GF-D8 (cell line): ENCODE data around the gene CKS1B.

Source experiments
- DNase-seq: peaks from one replicate; lab custom pipeline; 2025; lab: John Stamatoyannopoulos, UW

Gene CKS1B

GRCh38 chr1:154987326-154987725, 12.8 kb downstream of the CKS1B start:
- DNase-seq, result no peak

- DNase-seq, result no peak
These were observed 13.8 kb downstream of the CKS1B start for GRCh38 chr1:154988058-154988954.

- no peak for DNase-seq
These were observed 14.8 kb downstream of the CKS1B start for GRCh38 chr1:154989195-154989860.

DNA sequence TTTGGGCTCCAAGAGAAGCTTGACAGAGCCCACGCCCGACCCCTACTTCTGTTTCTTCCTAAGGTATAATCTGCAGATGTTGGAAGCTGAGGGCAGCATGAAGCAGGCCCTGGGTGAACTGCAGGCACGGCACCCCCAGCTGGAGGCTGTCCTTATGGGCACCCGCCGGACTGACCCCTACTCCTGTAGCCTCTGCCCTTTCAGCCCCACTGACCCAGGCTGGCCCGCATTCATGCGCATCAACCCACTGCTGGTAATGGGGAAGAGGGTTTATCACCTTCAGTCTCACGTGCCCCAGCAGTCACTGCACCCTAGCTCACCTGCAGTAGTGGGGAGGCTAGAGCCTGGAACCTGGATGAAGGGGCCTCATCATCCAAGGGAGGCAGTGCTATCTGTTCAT, 15.8 kb downstream of the CKS1B start:
- no peak for DNase-seq

GRCh38 chr1:154992721-154993571, 18.5 kb downstream of the CKS1B start:
- no peak for DNase-seq

DNA sequence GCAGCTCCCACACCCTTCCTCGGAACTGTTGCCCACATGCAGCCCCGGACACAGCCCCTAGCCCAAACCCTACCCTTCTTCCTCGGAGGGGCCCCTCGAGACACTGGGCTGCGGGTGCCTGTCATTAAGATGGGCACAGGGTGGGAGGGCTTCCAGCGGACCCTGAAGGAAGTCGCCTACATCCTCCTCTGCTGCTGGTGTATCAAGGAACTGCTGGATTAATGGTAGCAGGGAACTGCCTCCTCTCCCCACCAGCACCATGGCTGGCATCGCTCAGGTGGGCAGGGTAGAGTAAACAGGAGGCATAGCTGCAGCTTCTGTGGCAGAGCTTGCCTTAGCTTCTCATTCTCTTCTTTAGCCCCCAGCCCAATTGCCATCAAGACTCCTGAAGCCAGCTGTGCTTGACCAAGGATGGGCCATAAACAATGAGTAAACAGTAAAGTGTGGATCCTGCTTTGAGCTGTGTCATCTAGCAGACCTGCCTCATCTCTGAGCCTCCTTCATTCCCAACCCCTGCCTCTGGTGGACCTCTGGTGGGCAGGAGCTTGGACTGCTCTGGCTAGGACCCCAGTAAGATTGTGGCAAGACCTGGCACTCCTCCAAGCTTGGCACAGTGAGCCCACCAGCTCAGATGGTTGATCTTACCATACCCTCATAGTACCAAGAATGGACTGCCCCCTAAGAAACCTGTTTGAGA, 19.2 kb downstream of the CKS1B start, which contains the start of gene LENEP:
LENEP (plus strand) TSS at position 15 of the 697 bp plus-strand sequence; CDS start at position 37, 22 bp downstream.
- no peak for DNase-seq

GRCh38 chr1:154994269-154994587, 19.7 kb downstream of the CKS1B start:
- DNase-seq, result no peak

DNA sequence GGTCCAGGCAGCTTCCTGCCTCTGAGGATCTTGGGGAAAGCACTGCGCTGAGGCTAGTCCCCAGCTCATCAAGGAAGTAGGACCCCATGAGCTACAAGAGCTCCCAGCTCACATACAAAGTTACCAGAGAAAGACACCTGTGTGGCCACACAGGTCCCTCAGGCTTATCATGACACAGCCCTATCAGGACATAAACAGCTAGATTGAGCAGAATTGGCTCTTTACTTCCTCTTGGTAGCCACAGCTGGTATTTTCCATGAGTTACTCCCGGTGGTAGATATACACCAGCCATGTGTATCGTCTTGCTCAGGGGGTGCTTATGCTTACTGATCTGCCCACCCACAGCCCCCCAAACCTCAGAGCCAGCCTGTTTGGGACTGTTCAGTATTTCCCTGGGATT, 20.1 kb downstream of the CKS1B start:
- peak; percentile 31 for DNase-seq

DNA sequence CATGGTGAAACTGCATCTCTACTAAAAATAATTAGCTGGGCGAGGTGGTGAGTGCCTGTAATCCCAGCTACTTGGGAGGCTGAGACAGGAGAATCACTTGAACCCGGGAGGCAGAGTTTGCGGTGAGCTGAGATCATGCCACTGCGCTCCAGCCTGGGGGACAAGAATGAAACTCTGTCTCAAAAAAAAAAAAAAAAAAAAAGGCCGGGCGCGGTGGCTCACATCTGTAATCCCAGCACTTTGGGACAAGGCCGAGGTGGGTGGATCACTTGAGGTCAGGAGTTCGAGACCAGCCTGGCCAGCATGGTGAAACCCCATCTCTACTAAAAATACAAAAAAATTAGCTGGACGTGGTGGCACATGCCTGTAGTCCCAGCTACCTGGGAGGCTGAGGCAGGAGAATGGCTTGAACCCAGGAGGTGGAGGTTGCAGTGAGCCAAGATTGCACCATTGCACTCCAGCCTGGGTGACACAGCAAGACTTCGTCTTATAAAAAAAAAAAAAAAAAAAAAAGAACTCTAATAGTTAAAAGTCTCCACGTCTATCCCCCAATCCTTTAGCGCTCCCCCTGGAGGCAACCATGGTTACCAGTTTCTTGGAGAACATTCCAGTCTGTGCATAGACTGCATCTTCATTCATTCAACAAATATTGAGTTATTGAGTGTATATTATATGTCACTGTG, 21.0 kb downstream of the CKS1B start:
- DNase-seq, result peak; percentile 50

- peak; percentile 62 for DNase-seq
These were observed 22.7 kb downstream of the CKS1B start for GRCh38 chr1:154996966-154997701.

DNA sequence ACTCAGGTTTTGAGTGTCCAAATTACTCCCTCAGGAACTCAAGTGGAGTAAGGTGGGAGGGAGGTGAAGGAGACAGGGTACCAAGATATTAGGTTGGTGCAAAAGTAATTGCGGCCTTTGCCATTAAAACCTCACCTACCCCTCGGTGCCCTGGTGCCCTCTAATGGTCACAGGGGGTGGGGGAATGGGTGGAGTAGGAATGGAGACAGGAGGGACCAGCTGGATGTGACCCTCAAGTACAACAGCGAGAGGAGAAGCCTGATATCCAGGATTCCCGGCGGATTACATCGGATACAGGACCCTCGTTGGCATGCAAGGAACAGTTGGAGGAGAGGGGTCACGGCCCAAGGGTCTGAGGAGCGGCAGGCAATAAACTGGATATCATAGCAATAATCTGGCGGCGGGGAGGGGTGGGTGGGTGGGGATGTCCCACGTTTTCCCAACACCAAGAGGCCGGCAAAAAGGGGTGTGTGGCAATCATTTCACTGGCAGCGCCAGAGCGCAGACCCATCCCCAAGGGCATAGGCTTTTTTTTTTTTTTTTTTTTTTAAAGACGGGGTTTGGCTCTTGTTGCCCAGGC, 23.8 kb downstream of the CKS1B start:
- no peak for DNase-seq

GRCh38 chr1:154998818-154999570, 24.5 kb downstream of the CKS1B start:
- peak; percentile 81 for DNase-seq

DNA sequence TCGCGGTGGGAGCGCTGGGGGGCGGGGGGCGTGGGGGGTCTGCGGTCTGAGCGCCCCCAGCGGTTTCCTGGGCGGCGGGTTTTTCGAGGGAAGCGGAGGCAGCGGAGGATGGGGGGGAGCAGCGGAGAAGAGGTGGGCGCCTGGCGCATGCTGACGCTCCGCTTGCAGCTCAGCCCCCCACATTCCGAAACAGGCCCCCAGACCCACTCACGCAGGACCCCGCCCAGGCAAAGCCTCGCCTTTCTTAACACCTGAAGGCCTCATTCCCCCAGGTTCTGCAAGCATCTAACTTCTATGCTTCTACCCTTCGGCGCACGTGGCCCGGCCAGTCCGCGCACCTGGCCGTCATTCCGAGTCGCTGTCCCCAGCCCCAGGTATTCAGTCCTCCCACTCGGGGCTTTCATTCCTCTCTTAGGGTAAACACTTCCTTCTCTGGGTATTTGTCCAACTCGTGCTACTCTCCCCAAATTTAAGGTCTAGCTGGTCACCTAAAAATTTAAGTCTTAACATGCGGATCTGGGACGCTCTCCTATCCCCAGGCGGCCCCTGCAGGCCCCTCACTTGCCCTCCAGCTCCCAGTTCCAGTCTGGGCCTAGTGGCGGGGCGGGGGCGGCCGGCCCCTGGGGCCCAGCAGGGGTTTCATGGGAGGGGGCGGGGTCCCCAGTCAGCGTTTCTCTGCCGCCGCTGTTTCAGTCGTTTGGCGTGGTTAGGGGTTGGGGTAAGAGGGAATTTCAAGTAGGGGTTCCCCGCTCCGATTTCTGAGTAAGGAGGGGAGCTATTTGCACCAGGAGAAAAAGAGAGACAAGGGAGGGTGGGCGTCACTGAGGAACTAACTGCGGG, 25.3 kb downstream of the CKS1B start:
- DNase-seq, result peak; percentile 33

- DNase-seq, result no peak
These were observed 25.9 kb downstream of the CKS1B start for GRCh38 chr1:155000411-155000725.

DNA sequence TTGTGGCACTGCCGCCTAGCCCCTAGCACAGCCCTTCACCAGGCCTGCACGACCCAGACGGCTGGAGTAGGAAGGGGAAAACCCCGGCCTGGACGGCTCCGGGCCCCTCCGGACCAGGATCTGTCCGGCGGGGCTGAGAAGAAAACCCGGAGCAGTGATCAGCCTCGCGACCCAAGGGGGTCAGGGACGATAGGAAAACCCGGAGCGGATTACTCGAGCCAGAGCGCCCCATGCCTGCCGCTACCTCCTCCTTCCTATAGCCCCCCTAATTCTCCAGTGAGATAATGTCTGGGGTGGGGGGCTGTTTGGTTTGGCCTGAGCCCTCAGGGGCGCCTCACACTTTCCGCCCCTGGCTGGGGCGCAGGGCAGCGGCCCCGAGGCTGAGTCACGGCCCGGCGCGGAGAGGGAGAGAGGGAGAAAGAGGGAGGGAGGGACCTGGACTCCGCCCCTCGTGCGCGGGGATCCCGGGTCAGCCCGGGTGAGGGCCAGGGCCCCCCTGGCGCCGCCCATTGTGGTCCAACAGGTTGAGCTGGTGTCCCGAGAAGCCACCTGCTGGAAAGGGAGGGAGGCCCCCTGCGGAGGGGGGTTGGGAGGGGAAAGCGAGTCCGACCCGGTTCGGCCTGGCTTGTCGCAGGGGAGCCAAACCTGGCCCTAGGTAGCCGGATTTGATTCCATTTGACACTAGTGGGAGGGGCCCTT, 26.4 kb downstream of the CKS1B start:
- DNase-seq, result peak; percentile 85

- no peak for DNase-seq
These were observed 26.9 kb downstream of the CKS1B start for GRCh38 chr1:155001425-155001674.

DNA sequence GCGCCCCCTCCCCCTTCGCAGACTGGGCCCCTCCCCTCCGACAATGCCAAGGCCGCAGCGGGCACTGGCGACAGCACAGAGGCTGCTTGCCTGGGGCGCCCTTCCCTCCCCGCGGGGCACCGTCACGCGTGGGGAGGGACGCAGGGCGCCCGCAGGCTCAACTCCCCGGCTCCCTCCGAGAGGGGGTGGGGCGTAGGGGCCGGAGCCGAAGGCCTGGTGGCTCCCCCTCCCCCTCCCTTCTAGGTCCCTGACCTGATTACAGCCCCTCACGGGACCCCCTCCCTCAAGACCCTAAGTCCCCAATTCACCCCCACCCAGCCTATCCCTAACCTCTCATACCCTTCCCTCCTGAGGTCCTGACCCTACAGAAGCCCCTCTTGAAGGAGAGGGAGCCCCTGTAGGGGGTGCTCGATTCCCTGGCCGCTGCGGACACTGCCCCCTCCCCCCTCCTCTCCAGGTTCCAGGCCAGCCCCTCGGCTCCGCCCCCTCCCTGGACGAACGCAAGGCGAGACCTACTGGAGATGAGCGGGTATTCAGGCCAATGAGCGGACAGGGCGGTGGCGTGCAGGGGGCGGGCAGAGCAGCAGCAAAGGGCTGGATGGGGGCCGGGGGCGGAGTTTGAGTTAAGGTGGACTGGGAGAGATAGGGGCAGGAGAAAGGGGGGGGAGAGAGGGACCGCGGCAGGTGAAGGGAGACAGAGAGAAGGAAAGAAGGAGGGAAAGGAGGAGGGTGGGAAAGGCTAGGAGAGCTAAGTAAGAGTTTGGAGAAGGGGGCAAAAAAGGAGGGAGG, 27.4 kb downstream of the CKS1B start:
- peak; percentile 94 for DNase-seq
